Measurements from ENCODE around the gene KRTAP4-1.

Gene KRTAP4-1

GRCh38 chr17:41186872-41187271, 2.2 kb upstream of the KRTAP4-1 start:
- POLR2A ChIA-PET: no interaction called here
- CTCF ChIA-PET: no interaction called here
- 100% methylated on average over 2 of the region's 2 CpGs for WGBS (ENCODE audit: insufficient coverage)
- Histone ChIP-seq H3K4me3 (ENCODE audit: control insufficient read depth in 1 of 7, extremely low read depth in 1 of 7, insufficient read depth in 4 of 7, low read depth in 2 of 7, low read length in 6 of 7) (no peak overlapping the region), H3K9me3 (ENCODE audit: control extremely low read depth in 1 of 5, control insufficient read depth in 4 of 5, insufficient read depth in 2 of 5, low read depth in 1 of 5, low read length in 4 of 5) (no peaks in the 10 kb centered on the region), H3K4me1 (ENCODE audit: control extremely low read depth in 1 of 4, control insufficient read depth in 4 of 4, insufficient read depth in 4 of 4, low read length in 3 of 4) (no peaks in the 10 kb centered on the region), H3K36me3 (ENCODE audit: control insufficient read depth in 4 of 4, insufficient read depth in 4 of 4, low read length in 3 of 4) (no peaks in the 10 kb centered on the region), H3K27ac (ENCODE audit: insufficient read depth in 1 of 2, low read depth in 1 of 2, low read length in 2 of 2, poor library complexity in 1 of 2, severe bottlenecking in 2 of 2) (no peak overlapping the region), H3K27me3 (replicated peaks in 2 of 5; ENCODE audit: control insufficient read depth in 4 of 5, insufficient read depth in 5 of 5, low read length in 4 of 5) (peaks cover 0 to 4% (median 2%) of the 10 kb centered on the region in 5 experiments)
- no peak for DNase-seq

GRCh38 chr17:41185001-41185400, 290 bp upstream of the KRTAP4-1 start:
- Histone ChIP-seq H3K4me1 (ENCODE audit: control extremely low read depth in 1 of 4, control insufficient read depth in 4 of 4, insufficient read depth in 4 of 4, low read length in 3 of 4) (no peaks in the 10 kb centered on the region), H3K9me3 (ENCODE audit: control extremely low read depth in 1 of 5, control insufficient read depth in 4 of 5, insufficient read depth in 2 of 5, low read depth in 1 of 5, low read length in 4 of 5) (no peaks in the 10 kb centered on the region), H3K27ac (ENCODE audit: insufficient read depth in 1 of 2, low read depth in 1 of 2, low read length in 2 of 2, poor library complexity in 1 of 2, severe bottlenecking in 2 of 2) (no peak overlapping the region), H3K4me3 (ENCODE audit: control insufficient read depth in 1 of 7, extremely low read depth in 1 of 7, insufficient read depth in 4 of 7, low read depth in 2 of 7, low read length in 6 of 7) (no peak overlapping the region), H3K36me3 (ENCODE audit: control insufficient read depth in 4 of 4, insufficient read depth in 4 of 4, low read length in 3 of 4) (no peaks in the 10 kb centered on the region), H3K27me3 (replicated peaks in 2 of 5; ENCODE audit: control insufficient read depth in 4 of 5, insufficient read depth in 5 of 5, low read length in 4 of 5) (peaks cover 0 to 2% (median 0%) of the 10 kb centered on the region in 5 experiments)
- ChIA-PET CTCF (interaction anchor here (1.4 kb wide), 1 partner anchor 15 kb away, joined by 3 read pairs; no protein-coding TSS in a partner anchor), POLR2A (no interaction called here)
- DNase-seq: no peak
- no CpG with 5 or more reads among the region's 1 CpG for WGBS (ENCODE audit: insufficient coverage)

GRCh38 chr17:41178843-41179616, 5.7 kb downstream of the KRTAP4-1 start:
- H3K27ac ChIP-seq (ENCODE audit: insufficient read depth in 1 of 2, low read depth in 1 of 2, low read length in 2 of 2, poor library complexity in 1 of 2, severe bottlenecking in 2 of 2): no peak overlapping the region
- no peaks in the 10 kb centered on the region for H3K27me3 ChIP-seq (replicated peaks in 2 of 5; ENCODE audit: control insufficient read depth in 4 of 5, insufficient read depth in 5 of 5, low read length in 4 of 5)
- ChIA-PET POLR2A (no interaction called here), CTCF (no interaction called here)
- no peaks in the 10 kb centered on the region for H3K9me3 ChIP-seq (ENCODE audit: control extremely low read depth in 1 of 5, control insufficient read depth in 4 of 5, insufficient read depth in 2 of 5, low read depth in 1 of 5, low read length in 4 of 5)
- no peak for DNase-seq
- H3K4me3 ChIP-seq (ENCODE audit: control insufficient read depth in 1 of 7, extremely low read depth in 1 of 7, insufficient read depth in 4 of 7, low read depth in 2 of 7, low read length in 6 of 7): no peak overlapping the region
- WGBS (ENCODE audit: insufficient coverage): 100% methylated on average over 1 of the region's 1 CpG
- no peaks in the 10 kb centered on the region for H3K36me3 ChIP-seq (ENCODE audit: control insufficient read depth in 4 of 4, insufficient read depth in 4 of 4, low read length in 3 of 4)
- H3K4me1 ChIP-seq (ENCODE audit: control extremely low read depth in 1 of 4, control insufficient read depth in 4 of 4, insufficient read depth in 4 of 4, low read length in 3 of 4): peaks cover 0 to 3% (median 0%) of the 10 kb centered on the region in 4 experiments

- DNase-seq: no peak
These were observed 6.4 kb downstream of the KRTAP4-1 start for GRCh38 chr17:41178341-41178740.

GRCh38 chr17:41177727-41178271, 6.9 kb downstream of the KRTAP4-1 start, which contains the start of gene KRTAP4-2:
Gene KRTAP4-2 (minus strand): TSS chr17:41178221. CDS start chr17:41178164, 57 bp downstream.
- no peak for DNase-seq
- ChIA-PET CTCF (no interaction called here), POLR2A (no interaction called here)
- Histone ChIP-seq H3K4me3 (ENCODE audit: control insufficient read depth in 1 of 7, extremely low read depth in 1 of 7, insufficient read depth in 4 of 7, low read depth in 2 of 7, low read length in 6 of 7) (no peak within 1 kb of the TSS), H3K36me3 (ENCODE audit: control insufficient read depth in 4 of 4, insufficient read depth in 4 of 4, low read length in 3 of 4) (no peaks in the 10 kb centered on the region), H3K4me1 (ENCODE audit: control extremely low read depth in 1 of 4, control insufficient read depth in 4 of 4, insufficient read depth in 4 of 4, low read length in 3 of 4) (peaks cover 0 to 3% (median 0%) of the 10 kb centered on the region in 4 experiments), H3K9me3 (ENCODE audit: control extremely low read depth in 1 of 5, control insufficient read depth in 4 of 5, insufficient read depth in 2 of 5, low read depth in 1 of 5, low read length in 4 of 5) (no peaks in the 10 kb centered on the region), H3K27ac (ENCODE audit: insufficient read depth in 1 of 2, low read depth in 1 of 2, low read length in 2 of 2, poor library complexity in 1 of 2, severe bottlenecking in 2 of 2) (no peak within 1 kb of the TSS), H3K27me3 (replicated peaks in 2 of 5; ENCODE audit: control insufficient read depth in 4 of 5, insufficient read depth in 5 of 5, low read length in 4 of 5) (no peaks in the 10 kb centered on the region)
- 100% methylated on average over 5 of the region's 7 CpGs for WGBS (ENCODE audit: insufficient coverage)

More at GRCh38 chr17:41178341-41178740, 6.4 kb downstream of the KRTAP4-1 start:
- 100% methylated on average over 3 of the region's 3 CpGs for WGBS (ENCODE audit: insufficient coverage)
- Histone ChIP-seq H3K4me1 (ENCODE audit: control extremely low read depth in 1 of 4, control insufficient read depth in 4 of 4, insufficient read depth in 4 of 4, low read length in 3 of 4) (peaks cover 0 to 3% (median 0%) of the 10 kb centered on the region in 4 experiments), H3K27ac (ENCODE audit: insufficient read depth in 1 of 2, low read depth in 1 of 2, low read length in 2 of 2, poor library complexity in 1 of 2, severe bottlenecking in 2 of 2) (no peak overlapping the region), H3K9me3 (ENCODE audit: control extremely low read depth in 1 of 5, control insufficient read depth in 4 of 5, insufficient read depth in 2 of 5, low read depth in 1 of 5, low read length in 4 of 5) (no peaks in the 10 kb centered on the region), H3K27me3 (replicated peaks in 2 of 5; ENCODE audit: control insufficient read depth in 4 of 5, insufficient read depth in 5 of 5, low read length in 4 of 5) (no peaks in the 10 kb centered on the region), H3K36me3 (ENCODE audit: control insufficient read depth in 4 of 4, insufficient read depth in 4 of 4, low read length in 3 of 4) (no peaks in the 10 kb centered on the region), H3K4me3 (ENCODE audit: control insufficient read depth in 1 of 7, extremely low read depth in 1 of 7, insufficient read depth in 4 of 7, low read depth in 2 of 7, low read length in 6 of 7) (no peak overlapping the region)
- ChIA-PET POLR2A (no interaction called here), CTCF (no interaction called here)

- Histone ChIP-seq H3K36me3 (ENCODE audit: control insufficient read depth in 4 of 4, insufficient read depth in 4 of 4, low read length in 3 of 4) (no peaks in the 10 kb centered on the region), H3K27me3 (replicated peaks in 2 of 5; ENCODE audit: control insufficient read depth in 4 of 5, insufficient read depth in 5 of 5, low read length in 4 of 5) (no peaks in the 10 kb centered on the region), H3K4me3 (ENCODE audit: control insufficient read depth in 1 of 7, extremely low read depth in 1 of 7, insufficient read depth in 4 of 7, low read depth in 2 of 7, low read length in 6 of 7) (no peak overlapping the region), H3K27ac (ENCODE audit: insufficient read depth in 1 of 2, low read depth in 1 of 2, low read length in 2 of 2, poor library complexity in 1 of 2, severe bottlenecking in 2 of 2) (no peak overlapping the region), H3K4me1 (ENCODE audit: control extremely low read depth in 1 of 4, control insufficient read depth in 4 of 4, insufficient read depth in 4 of 4, low read length in 3 of 4) (peaks cover 0 to 3% (median 0%) of the 10 kb centered on the region in 4 experiments), H3K9me3 (ENCODE audit: control extremely low read depth in 1 of 5, control insufficient read depth in 4 of 5, insufficient read depth in 2 of 5, low read depth in 1 of 5, low read length in 4 of 5) (no peaks in the 10 kb centered on the region)
- WGBS (ENCODE audit: insufficient coverage): 50% methylated on average over 1 of the region's 3 CpGs
- POLR2A ChIA-PET: no interaction called here
- DNase-seq: no peak
- CTCF ChIA-PET: no interaction called here
These were observed 7.8 kb downstream of the KRTAP4-1 start for GRCh38 chr17:41176744-41177387.

GRCh38 chr17:41171886-41172285, 12.8 kb downstream of the KRTAP4-1 start:
- H3K27me3 ChIP-seq (replicated peaks in 2 of 5; ENCODE audit: control insufficient read depth in 4 of 5, insufficient read depth in 5 of 5, low read length in 4 of 5): no peaks in the 10 kb centered on the region
- H3K27ac ChIP-seq (ENCODE audit: insufficient read depth in 1 of 2, low read depth in 1 of 2, low read length in 2 of 2, poor library complexity in 1 of 2, severe bottlenecking in 2 of 2): no peak overlapping the region
- H3K4me3 ChIP-seq (ENCODE audit: control insufficient read depth in 1 of 7, extremely low read depth in 1 of 7, insufficient read depth in 4 of 7, low read depth in 2 of 7, low read length in 6 of 7): no peak overlapping the region
- H3K4me1 ChIP-seq (ENCODE audit: control extremely low read depth in 1 of 4, control insufficient read depth in 4 of 4, insufficient read depth in 4 of 4, low read length in 3 of 4): peaks cover 0 to 3% (median 0%) of the 10 kb centered on the region in 4 experiments
- H3K9me3 ChIP-seq (ENCODE audit: control extremely low read depth in 1 of 5, control insufficient read depth in 4 of 5, insufficient read depth in 2 of 5, low read depth in 1 of 5, low read length in 4 of 5): no peaks in the 10 kb centered on the region
- DNase-seq: no peak
- no peaks in the 10 kb centered on the region for H3K36me3 ChIP-seq (ENCODE audit: control insufficient read depth in 4 of 4, insufficient read depth in 4 of 4, low read length in 3 of 4)
- POLR2A ChIA-PET: no interaction called here
- CTCF ChIA-PET: no interaction called here
- no CpG with 5 or more reads among the region's 2 CpGs for WGBS (ENCODE audit: insufficient coverage)
